DMS 273 (cell line): ENCODE results near the gene CPS1.
A peak's percentile ranks its signal among the peaks of the same experiment; 100 is the strongest.

ENCODE experiments used
- DNase-seq: peaks from one replicate; lab custom pipeline; 2025; ENCODE audit not compliant: unreplicated experiment; lab: John Stamatoyannopoulos, UW

Gene CPS1

GRCh38 chr2:210604666-210605065 is 48.3 kb downstream of the CPS1 start:
- no peak for DNase-seq

- no peak for DNase-seq
Observed at GRCh38 chr2:210606001-210606400, 49.6 kb downstream of the CPS1 start.

GRCh38 chr2:210611466-210611865 is 55.1 kb downstream of the CPS1 start:
- no peak for DNase-seq

- no peak for DNase-seq
Observed at GRCh38 chr2:210616074-210616473, 59.7 kb downstream of the CPS1 start.

DNA sequence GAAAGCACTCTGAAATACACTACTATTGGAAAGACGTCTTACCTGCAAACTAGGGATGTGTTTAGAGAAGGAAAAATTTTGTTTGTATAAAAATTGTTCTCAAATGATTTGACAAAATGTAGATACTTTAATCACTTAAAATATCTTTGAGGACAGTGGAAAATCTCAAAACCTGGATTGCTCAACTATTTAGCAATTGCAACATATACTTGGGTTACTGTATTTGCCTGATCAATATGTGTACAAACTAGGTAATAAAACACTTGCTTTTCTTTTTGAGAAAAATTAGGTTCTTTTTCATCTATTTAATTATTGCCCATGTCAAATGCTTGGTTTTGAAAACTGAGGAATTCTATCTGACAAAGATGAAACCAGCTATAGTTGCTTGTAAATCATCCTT is 60.9 kb downstream of the CPS1 start:
- DNase-seq = no peak

- DNase-seq = peak; percentile 67
Observed at GRCh38 chr2:210617732-210618330, 61.4 kb downstream of the CPS1 start.

DNA sequence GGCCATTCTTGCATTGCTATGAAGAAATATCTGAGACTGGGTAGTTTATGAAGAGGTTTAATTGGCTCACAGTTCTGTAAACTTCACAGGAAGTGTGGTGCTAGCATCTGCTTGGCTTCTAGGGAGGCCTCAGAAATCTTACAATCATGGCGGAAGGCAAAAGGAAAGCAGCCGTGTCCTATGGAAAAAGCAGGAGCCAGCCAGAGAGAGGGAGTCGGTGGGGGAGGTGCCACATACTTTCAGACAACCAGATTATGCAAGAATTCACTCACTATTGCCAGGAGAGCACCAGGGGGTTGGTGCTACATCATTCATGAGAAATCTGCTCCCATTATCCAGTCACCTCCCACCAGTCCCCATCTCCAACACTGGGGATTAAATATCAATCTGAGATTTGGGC is 64.1 kb downstream of the CPS1 start:
- DNase-seq = no peak

DNA sequence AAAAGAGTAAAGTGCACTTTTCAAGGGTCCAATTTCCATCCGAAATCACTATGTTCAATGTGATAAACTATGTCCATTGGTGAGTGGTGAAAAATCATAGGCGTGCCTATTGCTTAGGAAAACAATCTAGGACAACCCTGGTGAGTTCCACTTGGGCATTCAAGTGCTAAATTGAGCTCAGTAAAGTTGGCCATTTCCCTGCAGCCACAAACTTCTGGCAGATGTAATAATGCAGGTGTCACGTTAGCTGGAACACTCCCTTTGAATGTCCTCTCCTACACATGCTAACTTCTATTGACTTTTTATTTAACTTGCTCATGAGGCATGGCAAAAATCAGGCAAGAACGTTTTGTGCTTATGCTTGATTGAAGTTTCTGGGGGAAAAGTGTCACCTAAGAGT is 67.1 kb downstream of the CPS1 start:
- DNase-seq = no peak

DNA sequence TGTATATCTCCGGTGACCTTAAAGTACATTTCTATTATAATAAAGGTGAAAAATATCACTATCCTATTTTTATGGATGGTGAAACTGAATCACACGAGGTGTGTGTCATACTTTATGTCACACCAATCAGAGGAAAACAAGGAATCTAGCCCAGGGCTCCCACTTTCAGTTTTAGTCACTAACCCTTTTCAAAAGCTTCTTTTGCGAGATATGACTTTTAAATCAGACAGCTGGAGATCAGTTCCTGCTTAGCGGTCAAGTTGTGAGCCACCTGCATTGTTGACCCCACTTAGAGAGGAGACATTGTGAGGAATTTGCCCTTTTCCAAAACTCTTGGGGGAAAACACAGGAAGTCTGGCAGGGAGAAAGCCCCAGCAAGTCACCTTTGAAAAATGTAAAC is 70.5 kb downstream of the CPS1 start:
- no peak for DNase-seq

- peak; percentile 3 for DNase-seq
Observed at GRCh38 chr2:210630873-210631560, 74.6 kb downstream of the CPS1 start.

- no peak for DNase-seq
Observed at GRCh38 chr2:210633699-210634098, 77.3 kb downstream of the CPS1 start.

DNA sequence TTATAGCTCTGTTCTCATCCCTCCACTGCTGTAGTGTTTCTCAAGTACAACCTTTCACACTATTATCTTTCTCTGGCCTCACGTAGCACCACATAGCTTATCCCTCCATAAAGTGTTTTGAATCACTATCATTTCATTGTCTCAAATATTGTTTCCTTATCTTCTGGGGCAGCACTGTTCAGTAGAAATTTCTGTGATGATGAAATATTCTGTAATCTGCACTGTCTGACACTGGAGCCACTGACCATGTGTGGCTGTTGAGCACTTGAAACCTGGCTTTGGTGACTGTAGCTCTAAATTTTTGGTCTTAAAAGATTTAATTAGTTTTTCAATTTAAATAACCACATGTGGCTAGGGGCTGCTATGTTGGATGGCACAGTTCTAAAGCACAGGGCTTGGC is 78.9 kb downstream of the CPS1 start:
- no peak for DNase-seq

- no peak for DNase-seq
Observed at GRCh38 chr2:210642333-210642732, 85.9 kb downstream of the CPS1 start.

DNA sequence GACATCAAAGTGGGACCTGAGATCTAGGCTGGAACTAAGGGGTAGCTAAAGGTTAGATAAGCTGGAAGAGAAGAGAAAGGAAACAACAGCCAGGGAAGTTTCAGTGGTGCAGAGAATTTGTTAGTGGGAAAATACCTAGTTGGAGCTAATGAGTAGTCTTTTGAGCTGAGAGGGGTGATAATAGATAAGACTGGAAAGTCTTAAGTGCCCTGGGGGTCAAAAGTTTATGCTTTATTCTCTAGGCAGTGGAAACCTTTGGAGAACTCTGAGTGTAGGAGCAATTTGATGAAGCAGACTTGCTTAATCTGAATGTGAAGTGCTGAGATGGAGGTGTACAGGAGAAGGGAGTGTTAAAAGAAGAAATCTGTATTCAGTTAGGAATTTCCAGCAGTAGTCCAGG is 90.8 kb downstream of the CPS1 start:
- no peak for DNase-seq

DNA sequence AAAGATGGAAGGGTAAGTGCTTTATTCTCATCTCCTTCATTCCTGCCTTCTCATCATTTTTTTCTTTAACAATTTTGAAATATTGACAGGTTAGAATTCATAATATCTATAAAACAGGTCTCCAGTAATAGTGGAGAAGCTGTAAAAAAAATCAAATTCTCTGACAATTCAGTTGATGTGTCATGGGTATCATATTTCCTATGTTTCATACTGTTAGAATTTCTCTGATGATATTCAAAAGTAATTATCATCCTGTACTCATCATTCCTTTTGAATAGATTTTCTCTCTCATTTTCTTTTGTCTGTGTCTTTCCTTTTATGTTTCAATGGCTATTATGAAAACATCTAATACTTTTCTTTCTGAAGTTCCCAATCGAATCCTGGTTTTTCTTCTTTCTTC is 97.7 kb downstream of the CPS1 start:
- no peak for DNase-seq

GRCh38 chr2:210655229-210655975 is 99.0 kb downstream of the CPS1 start:
- no peak for DNase-seq

DNA sequence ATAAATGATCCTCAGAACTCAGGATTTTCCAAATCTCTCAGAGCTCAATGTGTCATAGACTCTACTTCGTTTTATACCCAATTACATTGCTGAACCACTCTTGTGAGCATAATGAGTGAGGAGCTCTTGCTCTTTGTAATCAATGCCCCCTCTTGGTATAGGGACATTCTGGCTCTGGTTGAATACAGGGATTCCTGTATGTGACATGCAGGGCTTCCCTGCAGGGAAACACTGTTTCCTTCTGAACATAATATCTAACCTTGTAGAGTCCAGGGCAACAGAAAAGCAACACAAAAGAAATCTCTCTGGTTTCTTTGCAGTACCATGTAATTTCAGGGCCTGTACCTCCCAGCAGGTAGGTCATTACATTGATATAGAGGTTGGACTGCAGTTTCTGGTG is 101.5 kb downstream of the CPS1 start:
- no peak for DNase-seq

DNA sequence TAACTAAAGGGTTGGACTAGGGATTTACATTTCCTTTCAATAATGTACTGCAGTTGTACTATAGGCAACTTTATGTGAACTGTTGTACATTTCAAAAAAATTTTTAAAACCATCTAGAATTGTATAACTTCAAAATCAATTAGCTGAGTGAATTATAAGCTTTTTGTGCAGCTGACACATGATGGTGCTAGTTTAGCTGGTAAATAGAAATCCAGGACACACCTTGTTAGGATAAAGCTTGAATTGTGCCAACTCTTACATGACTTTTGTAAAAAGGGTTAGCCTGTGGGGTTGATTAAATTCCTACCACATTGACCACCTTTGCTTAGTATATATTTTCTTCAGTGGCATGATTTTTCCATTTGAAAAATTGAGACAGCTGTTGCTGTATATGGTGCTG is 104.4 kb downstream of the CPS1 start:
- DNase-seq = no peak

- no peak for DNase-seq
Observed at GRCh38 chr2:210662560-210662959, 106.2 kb downstream of the CPS1 start.

DNA sequence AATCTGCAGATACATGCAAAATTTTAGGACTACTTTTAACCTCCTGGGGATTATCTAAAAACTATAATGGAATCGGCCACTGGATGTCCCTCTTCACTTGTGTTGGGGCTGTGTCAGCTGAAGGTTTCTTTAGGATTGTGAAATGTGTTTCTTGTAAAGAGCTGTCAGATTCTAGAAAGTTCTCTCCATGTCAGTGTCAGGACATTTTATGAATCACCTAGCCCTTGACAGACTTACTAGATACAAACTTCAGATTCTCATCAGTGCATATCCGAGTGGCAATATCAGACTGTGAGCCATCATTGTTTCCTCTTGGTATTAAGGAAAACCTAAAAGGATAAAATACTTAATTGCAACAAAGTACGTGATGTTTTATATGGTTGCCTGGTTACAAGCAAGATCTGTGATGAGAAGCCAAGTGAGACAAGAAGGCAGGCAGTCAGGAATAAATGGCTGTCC is 107.3 kb downstream of the CPS1 start:
- DNase-seq = peak; percentile 4

DNA sequence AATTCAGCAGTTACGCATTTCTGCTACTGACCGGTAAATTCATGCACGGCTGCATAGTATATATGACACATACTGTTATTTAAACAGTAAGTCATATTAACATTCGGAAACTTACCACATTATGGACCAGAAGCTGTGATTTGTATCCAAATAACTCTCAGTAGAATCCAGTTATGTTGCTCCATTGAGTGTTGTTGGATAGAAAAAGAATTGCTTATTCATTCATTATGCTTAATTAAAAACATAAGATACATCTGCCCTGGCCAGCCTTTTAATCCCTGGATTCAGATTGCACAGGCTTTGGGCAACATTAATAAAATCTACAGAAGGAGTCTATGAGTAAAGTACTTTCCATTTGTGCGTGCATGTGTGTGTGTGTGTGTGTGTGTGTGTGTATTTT is 111.3 kb downstream of the CPS1 start:
- DNase-seq = no peak

DNA sequence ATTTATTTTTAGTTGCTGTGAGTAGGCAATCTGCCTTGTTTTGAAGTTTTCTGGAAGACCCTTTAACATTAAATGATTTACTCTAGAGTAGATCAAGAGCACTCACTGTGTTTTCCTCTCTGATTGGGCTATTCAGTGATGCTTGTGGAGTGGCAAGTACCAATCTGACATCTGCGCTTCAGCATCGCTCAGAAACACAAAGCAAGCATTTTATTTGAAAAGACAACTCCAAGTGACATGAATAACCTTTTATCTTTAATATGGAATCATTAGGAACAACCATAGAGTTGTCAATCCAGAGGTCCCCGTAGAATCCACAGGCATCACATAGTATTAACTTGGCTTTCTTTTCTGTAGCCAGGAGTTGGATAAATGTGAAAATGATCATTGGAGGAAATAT is 114.7 kb downstream of the CPS1 start:
- no peak for DNase-seq
